Neural progenitor cell (in vitro differentiated cells): ENCODE results near the gene KLC1. TPM values are rescaled to one million over a fixed set of nuclear protein-coding genes. Genes with fewer than 3 reads are reported as not detected.

Experiments used
- DNase-seq: peaks from one replicate; pipeline ENCODE4 v3.0.0-alpha.2; 2016; ENCODE audit warnings: low spot score
- H2AFZ ChIP-seq: fragments of 200-600 bp; sonication (generic); replicated peaks from 2 replicates; pipeline ENCODE4 v1.6.1; 2016; ENCODE audit warnings: antibody characterized with exemption
- H3F3A ChIP-seq: fragments of 200-600 bp; sonication (generic); 2 replicates; pipeline ENCODE4 v1.6.1; 2016; ENCODE audit warnings: antibody characterized with exemption, low read depth
- H3K27ac ChIP-seq: fragments of 200-600 bp; sonication (generic); 2 replicates; pipeline ENCODE4 v1.5.1; 2016; ENCODE audit warnings: mild to moderate bottlenecking
- H3K27me3 ChIP-seq: fragments of 200-600 bp; sonication (generic); 2 replicates; pipeline ENCODE4 v1.6.1; 2016; ENCODE audit warnings: mild to moderate bottlenecking, moderate library complexity
- H3K36me3 ChIP-seq: fragments of 200-600 bp; sonication (generic); 2 replicates; pipeline ENCODE4 v1.5.1; 2016
- H3K4me1 ChIP-seq: fragments of 200-600 bp; sonication (generic); 2 replicates; pipeline ENCODE4 v1.6.1; 2016; ENCODE audit warnings: mixed run types
- H3K4me2 ChIP-seq: fragments of 200-600 bp; sonication (generic); 2 replicates; pipeline ENCODE4 v1.6.1; 2016
- H3K4me3 ChIP-seq: fragments of 200-600 bp; sonication (generic); 2 replicates; pipeline ENCODE4 v1.5.1; 2016
- H3K79me2 ChIP-seq: fragments of 200-600 bp; sonication (generic); 2 replicates; pipeline ENCODE4 v1.6.1; 2016; ENCODE audit warnings: low read depth
- H3K9ac ChIP-seq: fragments of 200-600 bp; sonication (generic); 2 replicates; pipeline ENCODE4 v1.6.1; 2016
- H3K9me3 ChIP-seq: fragments of 200-600 bp; sonication (generic); 2 replicates; pipeline ENCODE4 v1.5.1; 2016; ENCODE audit warnings: low read depth
- H4K20me1 ChIP-seq: fragments of 200-600 bp; sonication (generic); 2 replicates; pipeline ENCODE4 v1.6.1; 2016; ENCODE audit warnings: low read depth
- H3K27ac Mint-ChIP-seq: 3 replicates; pipeline ENCODE4 v1.8.0; 2021; ENCODE audit warnings: mixed read lengths
- H3K27me3 Mint-ChIP-seq: 2 replicates; pipeline ENCODE4 v1.8.0; 2022; ENCODE audit warnings: low read depth, mild to moderate bottlenecking, inconsistent platforms, moderate library complexity, mixed read lengths; ENCODE audit not compliant: insufficient read depth
- H3K36me3 Mint-ChIP-seq: 3 replicates; pipeline ENCODE4 v1.8.0; 2021; ENCODE audit warnings: mixed read lengths
- H3K4me1 Mint-ChIP-seq: 3 replicates; pipeline ENCODE4 v1.8.0; 2021; ENCODE audit warnings: mixed read lengths
- H3K4me3 Mint-ChIP-seq: 3 replicates; pipeline ENCODE4 v1.8.0; 2021; ENCODE audit warnings: mild to moderate bottlenecking, moderate library complexity, mixed read lengths
- H3K9me3 Mint-ChIP-seq: 3 replicates; pipeline ENCODE4 v1.8.0; 2020; ENCODE audit warnings: mixed read lengths
- CTCF ChIP-seq: fragments of 200-600 bp; sonication (generic); IDR thresholded peaks from 2 replicates; pipeline ENCODE4 v1.5.1; 2017; ENCODE audit warnings: antibody characterized with exemption, mild to moderate bottlenecking
- EZH2 ChIP-seq: fragments of 200-600 bp; sonication (generic); IDR thresholded peaks from 2 replicates; pipeline ENCODE4 v1.6.1; 2017; ENCODE audit warnings: antibody characterized with exemption, mild to moderate bottlenecking, moderate library complexity
- EZH2phosphoT487 ChIP-seq: fragments of 200-600 bp; sonication (generic); IDR thresholded peaks from 2 replicates; pipeline ENCODE4 v1.6.1; 2017; ENCODE audit warnings: antibody characterized with exemption
- total RNA-seq: library from RNA; depleted of rRNA; stranded (reverse); fragments of >200 nt; gene quantifications from 2 replicates; pipeline ENCODE4 v1.2.3, GENCODE V29; 2015; ENCODE audit warnings: low replicate concordance

Gene KLC1
- total RNA-seq, 1 donor from 2014 or later: 163 TPM

GRCh38 chr14:103668117-103668516 lies 39.1 kb downstream of the KLC1 start:
- peaks cover 18% of the 10 kb centered on the region for H3K36me3 ChIP-seq

DNA sequence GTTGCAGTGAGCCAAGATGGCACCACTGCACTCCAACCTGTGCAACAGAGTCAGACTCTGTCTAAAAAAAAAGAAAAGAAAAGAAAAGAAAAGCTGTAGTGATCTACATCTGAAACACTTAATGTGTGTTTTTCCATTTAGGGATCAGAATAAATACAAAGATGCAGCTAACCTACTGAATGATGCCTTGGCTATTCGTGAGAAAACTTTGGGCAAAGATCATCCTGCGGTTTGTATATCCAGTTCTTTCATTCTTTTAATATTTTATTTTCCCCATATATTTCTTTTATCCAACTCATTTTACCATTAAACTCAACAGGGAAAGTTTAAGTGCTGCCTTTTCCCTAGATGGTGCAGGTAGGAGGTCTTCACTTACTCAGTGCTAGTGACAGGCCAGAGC lies 40.4 kb downstream of the KLC1 start:
- Histone ChIP-seq H3K4me2 (no peak overlapping the region), H2AFZ (no peak overlapping the region), H4K20me1 (peaks cover 3% of the 10 kb centered on the region), H3K4me3 (no peak overlapping the region), H3K9ac (no peak overlapping the region), H3K27me3 (no peaks in the 10 kb centered on the region), H3K79me2 (peaks cover 7% of the 10 kb centered on the region), H3K9me3 (no peaks in the 10 kb centered on the region), H3F3A (no peaks in the 10 kb centered on the region), H3K36me3 (peaks cover 18% of the 10 kb centered on the region), H3K27ac (no peak overlapping the region), H3K4me1 (no peaks in the 10 kb centered on the region)
- no peak for DNase-seq
- Mint-ChIP-seq H3K9me3 (no peaks in the 10 kb centered on the region), H3K4me3 (no peak overlapping the region), H3K27me3 (no peaks in the 10 kb centered on the region), H3K36me3 (peaks cover 24% of the 10 kb centered on the region), H3K27ac (no peak overlapping the region), H3K4me1 (no peaks in the 10 kb centered on the region)
- TF ChIP-seq CTCF: no peak
- no peak for TF ChIP-seq EZH2phosphoT487

More at GRCh38 chr14:103668117-103668516, 39.1 kb downstream of the KLC1 start:
- Histone ChIP-seq H3F3A (no peaks in the 10 kb centered on the region), H3K27ac (no peak overlapping the region), H3K27me3 (no peaks in the 10 kb centered on the region), H3K4me3 (no peak overlapping the region), H3K9ac (no peak overlapping the region), H3K9me3 (no peaks in the 10 kb centered on the region), H4K20me1 (peaks cover 3% of the 10 kb centered on the region), H3K4me1 (no peaks in the 10 kb centered on the region), H3K4me2 (no peak overlapping the region), H2AFZ (no peak overlapping the region), H3K79me2 (peaks cover 10% of the 10 kb centered on the region)
- no peak for DNase-seq
- Mint-ChIP-seq H3K27me3 (no peaks in the 10 kb centered on the region), H3K36me3 (peaks cover 25% of the 10 kb centered on the region), H3K4me1 (no peaks in the 10 kb centered on the region), H3K27ac (no peak overlapping the region), H3K9me3 (no peaks in the 10 kb centered on the region), H3K4me3 (no peak overlapping the region)
- TF ChIP-seq CTCF: no peak
- TF ChIP-seq EZH2: no peak

- H3K27ac ChIP-seq: no peak overlapping the region
- H4K20me1 ChIP-seq: no peaks in the 10 kb centered on the region
- DNase-seq: no peak
- H3K27ac Mint-ChIP-seq: no peak overlapping the region
- H3F3A ChIP-seq: no peaks in the 10 kb centered on the region
- no peak overlapping the region for H2AFZ ChIP-seq
- no peak overlapping the region for H3K4me3 ChIP-seq
- no peaks in the 10 kb centered on the region for H3K9me3 ChIP-seq
- no peaks in the 10 kb centered on the region for H3K79me2 ChIP-seq
- H3K27me3 ChIP-seq: no peaks in the 10 kb centered on the region
- no peak overlapping the region for H3K4me3 Mint-ChIP-seq
- H3K4me1 Mint-ChIP-seq: no peaks in the 10 kb centered on the region
- H3K9ac ChIP-seq: no peak overlapping the region
- no peaks in the 10 kb centered on the region for H3K9me3 Mint-ChIP-seq
- peaks cover 31% of the 10 kb centered on the region for H3K36me3 Mint-ChIP-seq
- no peaks in the 10 kb centered on the region for H3K4me1 ChIP-seq
- H3K27me3 Mint-ChIP-seq: peaks cover under 1% of the 10 kb centered on the region
- peaks cover 29% of the 10 kb centered on the region for H3K36me3 ChIP-seq
- no peak overlapping the region for H3K4me2 ChIP-seq
- TF ChIP-seq CTCF: no peak
- no peak for TF ChIP-seq EZH2phosphoT487
- TF ChIP-seq EZH2: no peak
These were observed 42.9 kb downstream of the KLC1 start for GRCh38 chr14:103671911-103672310.

DNA sequence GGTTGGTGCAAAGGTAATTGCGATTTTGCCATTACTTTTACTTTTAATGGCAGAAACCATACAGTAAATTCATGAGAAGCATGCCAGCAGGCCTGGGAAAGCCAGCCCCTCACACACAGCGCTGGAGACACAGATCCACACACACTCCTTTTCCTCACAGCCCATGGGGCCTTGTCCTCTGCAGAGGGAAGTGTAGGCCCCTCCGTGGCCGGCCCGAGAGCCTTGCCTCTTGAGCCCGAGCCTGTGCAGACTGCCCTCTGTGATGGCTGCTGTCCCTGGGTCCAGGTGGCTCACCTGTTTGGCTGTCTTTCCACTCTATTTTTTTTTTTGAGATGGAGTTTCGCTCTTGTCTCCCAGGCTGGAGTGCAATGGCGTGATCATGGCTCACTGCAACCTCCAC lies 46.9 kb downstream of the KLC1 start:
- no peak overlapping the region for H3K4me3 ChIP-seq
- no peak overlapping the region for H3K4me2 ChIP-seq
- H4K20me1 ChIP-seq: peaks cover 3% of the 10 kb centered on the region
- Mint-ChIP-seq H3K9me3 (no peaks in the 10 kb centered on the region), H3K4me1 (no peaks in the 10 kb centered on the region), H3K36me3 (peaks cover 32% of the 10 kb centered on the region), H3K27ac (no peak overlapping the region), H3K4me3 (no peak overlapping the region), H3K27me3 (peaks cover 2% of the 10 kb centered on the region)
- H3K9ac ChIP-seq: no peak overlapping the region
- peaks cover 34% of the 10 kb centered on the region for H3K36me3 ChIP-seq
- no peak overlapping the region for H3K27ac ChIP-seq
- H3K27me3 ChIP-seq: no peaks in the 10 kb centered on the region
- H3K9me3 ChIP-seq: no peaks in the 10 kb centered on the region
- DNase-seq: no peak
- TF ChIP-seq CTCF (no peak), EZH2 (no peak)
- no peaks in the 10 kb centered on the region for H3F3A ChIP-seq
- H3K4me1 ChIP-seq: no peaks in the 10 kb centered on the region
- H3K79me2 ChIP-seq: no peaks in the 10 kb centered on the region
- no peak overlapping the region for H2AFZ ChIP-seq
